ENCODE results near the gene ATAD3B. TPM values are rescaled to one million over a fixed set of nuclear protein-coding genes. Genes with fewer than 3 reads are reported as not detected.

The ATAD3B gene
- total RNA-seq, 4 donors from 2014 or later: 15.6 to 269 (median 39.2) TPM

GRCh38 chr1:1424707-1425106, 46.9 kb upstream of the ATAD3B start:
- DNase-seq: no peak
- Histone ChIP-seq H3K9me3 (no peaks in the 10 kb centered on the region), H3K4me1 (peaks cover 6 to 17% (median 10%) of the 10 kb centered on the region in 4 donors), H3K36me3 (no peaks in the 10 kb centered on the region), H3K4me3 (no peak overlapping the region), H3K27ac (no peak overlapping the region), H3K27me3 (peaks cover 35% of the 10 kb centered on the region)
- WGBS, 2 donors (ENCODE audit: low coverage in 1 of 2): 92 to 100% methylated on average over 3 to 15 of the region's 15 CpGs
- in situ Hi-C loops (cut with MboI; ENCODE audit: low pct_ligation_motif_present in 1 of 4, low pct_unique_long_range_greater_than_20kb in 1 of 4, low sequenced_read_pairs in 3 of 4): no loop called here
- intact Hi-C loops (cut with DNase I; ENCODE audit: low total_unique reads): no loop called here
- TF ChIP-seq POLR2AphosphoS5 (IDR thresholded peaks at IDR 0.05): no peak

GRCh38 chr1:1425426-1425752, 46.2 kb upstream of the ATAD3B start:
- Histone ChIP-seq H3K27ac (no peak overlapping the region), H3K27me3 (peaks cover 32% of the 10 kb centered on the region), H3K4me1 (peaks cover 6 to 21% (median 15%) of the 10 kb centered on the region in 4 donors), H3K9me3 (no peaks in the 10 kb centered on the region), H3K4me3 (no peak overlapping the region), H3K36me3 (no peaks in the 10 kb centered on the region)
- intact Hi-C loops (cut with DNase I; ENCODE audit: low total_unique reads): no loop called here
- in situ Hi-C loops (cut with MboI; ENCODE audit: low pct_ligation_motif_present in 1 of 4, low pct_unique_long_range_greater_than_20kb in 1 of 4, low sequenced_read_pairs in 3 of 4): no loop called here
- 84% methylated on average over 12 of the region's 12 CpGs; no CpG with 5 or more reads in 1 of the 2 donors for WGBS, 2 donors (ENCODE audit: low coverage in 1 of 2)
- TF ChIP-seq POLR2A (IDR thresholded peaks at IDR 0.05) (no peak), POLR2AphosphoS5 (IDR thresholded peaks at IDR 0.05) (no peak), EP300 (IDR thresholded peaks at IDR 0.05; ENCODE audit: low read depth) (no peak)
- TF ChIP-seq, protein P1, sequence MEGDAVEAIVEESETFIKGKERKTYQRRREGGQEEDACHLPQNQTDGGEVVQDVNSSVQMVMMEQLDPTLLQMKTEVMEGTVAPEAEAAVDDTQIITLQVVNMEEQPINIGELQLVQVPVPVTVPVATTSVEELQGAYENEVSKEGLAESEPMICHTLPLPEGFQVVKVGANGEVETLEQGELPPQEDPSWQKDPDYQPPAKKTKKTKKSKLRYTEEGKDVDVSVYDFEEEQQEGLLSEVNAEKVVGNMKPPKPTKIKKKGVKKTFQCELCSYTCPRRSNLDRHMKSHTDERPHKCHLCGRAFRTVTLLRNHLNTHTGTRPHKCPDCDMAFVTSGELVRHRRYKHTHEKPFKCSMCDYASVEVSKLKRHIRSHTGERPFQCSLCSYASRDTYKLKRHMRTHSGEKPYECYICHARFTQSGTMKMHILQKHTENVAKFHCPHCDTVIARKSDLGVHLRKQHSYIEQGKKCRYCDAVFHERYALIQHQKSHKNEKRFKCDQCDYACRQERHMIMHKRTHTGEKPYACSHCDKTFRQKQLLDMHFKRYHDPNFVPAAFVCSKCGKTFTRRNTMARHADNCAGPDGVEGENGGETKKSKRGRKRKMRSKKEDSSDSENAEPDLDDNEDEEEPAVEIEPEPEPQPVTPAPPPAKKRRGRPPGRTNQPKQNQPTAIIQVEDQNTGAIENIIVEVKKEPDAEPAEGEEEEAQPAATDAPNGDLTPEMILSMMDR (IDR thresholded peaks at IDR 0.05): no peak
- no peak for DNase-seq

GRCh38 chr1:1425753-1426495, 45.6 kb upstream of the ATAD3B start:
- in situ Hi-C loops (cut with MboI; ENCODE audit: low pct_ligation_motif_present in 1 of 4, low pct_unique_long_range_greater_than_20kb in 1 of 4, low sequenced_read_pairs in 3 of 4) (no loop called here), intact Hi-C loops (cut with DNase I; ENCODE audit: low total_unique reads) (no loop called here)
- H3K9me3 ChIP-seq: no peaks in the 10 kb centered on the region
- peak overlapping the region in 1 of 4 donors; percentile 74 for H3K27ac ChIP-seq
- peaks cover 27% of the 10 kb centered on the region for H3K27me3 ChIP-seq
- peaks cover 12 to 20% (median 17%) of the 10 kb centered on the region in 4 donors for H3K4me1 ChIP-seq
- TF ChIP-seq POLR2AphosphoS5 (IDR thresholded peaks at IDR 0.05) (no peak), EP300 (IDR thresholded peaks at IDR 0.05; ENCODE audit: low read depth) (no peak), POLR2A (IDR thresholded peaks at IDR 0.05) (no peak)
- TF ChIP-seq, protein P1 (IDR thresholded peaks at IDR 0.05): no peak
- no peaks in the 10 kb centered on the region for H3K36me3 ChIP-seq
- H3K4me3 ChIP-seq: no peak overlapping the region
- WGBS, 2 donors (ENCODE audit: low coverage in 1 of 2): 33% methylated on average over 26 of the region's 33 CpGs; no CpG with 5 or more reads in 1 of the 2 donors
- DNase-seq: no peak

DNA sequence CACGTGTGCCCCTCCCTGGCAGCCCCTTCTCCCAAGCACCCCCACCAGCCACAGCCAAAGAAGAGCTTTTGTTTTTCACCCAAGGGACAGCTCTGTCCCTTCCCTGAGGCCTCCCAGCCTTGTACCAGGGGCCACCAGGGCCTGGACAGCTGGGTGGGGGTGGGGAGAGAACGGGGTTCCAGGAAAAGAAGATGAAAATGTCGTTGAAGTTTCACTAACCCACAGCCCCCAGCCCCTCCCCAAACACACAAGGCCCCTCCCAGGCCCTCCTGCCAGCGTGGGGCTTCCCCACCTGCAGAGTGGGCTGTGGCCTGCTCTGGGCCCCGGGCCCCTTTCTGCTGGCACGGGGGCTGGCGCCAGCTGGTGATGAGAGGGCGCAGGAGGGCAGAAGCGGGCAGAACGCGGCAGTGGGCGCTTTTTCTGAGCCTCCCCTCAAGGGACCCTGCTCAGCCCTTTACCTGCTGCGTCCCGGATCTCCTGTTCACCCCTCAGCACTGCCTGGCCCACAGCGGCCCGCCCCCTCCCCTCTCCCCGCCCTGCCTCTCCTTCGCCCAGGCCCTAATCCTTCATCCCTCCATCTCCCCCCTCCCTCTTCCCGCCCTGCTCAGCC, 45.0 kb upstream of the ATAD3B start:
- intact Hi-C loops (cut with DNase I; ENCODE audit: low total_unique reads) (no loop called here), in situ Hi-C loops (cut with MboI; ENCODE audit: low pct_ligation_motif_present in 1 of 4, low pct_unique_long_range_greater_than_20kb in 1 of 4, low sequenced_read_pairs in 3 of 4) (no loop called here)
- no peaks in the 10 kb centered on the region for H3K36me3 ChIP-seq
- H3K4me1 ChIP-seq: peaks cover 18 to 25% (median 23%) of the 10 kb centered on the region in 4 donors
- DNase-seq: no peak
- H3K9me3 ChIP-seq: no peaks in the 10 kb centered on the region
- H3K4me3 ChIP-seq: no peak overlapping the region
- WGBS, 2 donors (ENCODE audit: low coverage in 1 of 2): 27% methylated on average over 19 of the region's 19 CpGs; no CpG with 5 or more reads in 1 of the 2 donors
- TF ChIP-seq EP300 (IDR thresholded peaks at IDR 0.05; ENCODE audit: low read depth): no peak
- TF ChIP-seq, protein P1 (IDR thresholded peaks at IDR 0.05): no peak
- no peak for TF ChIP-seq POLR2AphosphoS5 (IDR thresholded peaks at IDR 0.05)
- TF ChIP-seq POLR2A (IDR thresholded peaks at IDR 0.05): no peak
- peak overlapping the region in 1 of 4 donors; percentile 74 for H3K27ac ChIP-seq
- peaks cover 24% of the 10 kb centered on the region for H3K27me3 ChIP-seq

All from transverse colon (tissue), 4 donors.